Measurements from ENCODE around the gene GLE1. TPM values are rescaled to one million over a fixed set of nuclear protein-coding genes. Genes with fewer than 3 reads are reported as not detected.
"Not testable (repeated sequence)": the region's sequence is repeated elsewhere in the genome, so short reads cannot be mapped to it uniquely, and the experiment has no call there.

GLE1 gene
- polyA plus RNA-seq, 1 experiment = 22.0 TPM

- TF ChIP-seq CTCF (IDR thresholded peaks at IDR 0.05; ENCODE audit: insufficient read depth, low read depth, low read length) = no peak
- Histone ChIP-seq H3K27me3 (ENCODE audit: control insufficient read depth, insufficient read depth, low read length) (no peaks in the 10 kb centered on the region), H3K4me3 (ENCODE audit: low read depth, low read length) (no peak overlapping the region), H3K36me3 (ENCODE audit: control insufficient read depth, insufficient read depth, low read length) (peaks cover 67% of the 10 kb centered on the region)
- POLR2A ChIA-PET = no interaction called here
- CTCF ChIA-PET = interaction anchor here (0.9 kb wide), 1 partner anchor 55 kb away, joined by 3 read pairs; no protein-coding TSS in a partner anchor
- DNase-seq (ENCODE audit: low read depth) = no peak
Measured at GRCh38 chr9:128580731-128581130, 76.2 kb downstream of the GLE1 start.

- POLR2A ChIA-PET; H3K27me3 ChIP-seq (ENCODE audit: control insufficient read depth, insufficient read depth, low read length); CTCF ChIA-PET; DNase-seq (ENCODE audit: low read depth); H3K4me3 ChIP-seq (ENCODE audit: low read depth, low read length): not testable (repeated sequence)
- peaks cover 52% of the 10 kb centered on the region for H3K36me3 ChIP-seq (ENCODE audit: control insufficient read depth, insufficient read depth, low read length)
Measured at GRCh38 chr9:128585155-128585554, 80.6 kb downstream of the GLE1 start.

GRCh38 chr9:128586934-128587333, 82.4 kb downstream of the GLE1 start:
- H3K36me3 ChIP-seq (ENCODE audit: control insufficient read depth, insufficient read depth, low read length) = peaks cover 51% of the 10 kb centered on the region
- H3K4me3 ChIP-seq (ENCODE audit: low read depth, low read length); DNase-seq (ENCODE audit: low read depth); POLR2A ChIA-PET; H3K27me3 ChIP-seq (ENCODE audit: control insufficient read depth, insufficient read depth, low read length); CTCF ChIA-PET: not testable (repeated sequence)

- no peak for TF ChIP-seq CTCF (IDR thresholded peaks at IDR 0.05; ENCODE audit: insufficient read depth, low read depth, low read length)
- no peak overlapping the region for H3K4me3 ChIP-seq (ENCODE audit: low read depth, low read length)
- CTCF ChIA-PET = no interaction called here
- POLR2A ChIA-PET = no interaction called here
- no peaks in the 10 kb centered on the region for H3K27me3 ChIP-seq (ENCODE audit: control insufficient read depth, insufficient read depth, low read length)
- DNase-seq (ENCODE audit: low read depth) = no peak
- H3K36me3 ChIP-seq (ENCODE audit: control insufficient read depth, insufficient read depth, low read length) = peaks cover 49% of the 10 kb centered on the region
Measured at GRCh38 chr9:128587453-128587852, 82.9 kb downstream of the GLE1 start.

- TF ChIP-seq CTCF (IDR thresholded peaks at IDR 0.05; ENCODE audit: insufficient read depth, low read depth, low read length) = no peak
- ChIA-PET CTCF (no interaction called here), POLR2A (no interaction called here)
- Histone ChIP-seq H3K27me3 (ENCODE audit: control insufficient read depth, insufficient read depth, low read length) (no peaks in the 10 kb centered on the region), H3K36me3 (ENCODE audit: control insufficient read depth, insufficient read depth, low read length) (peaks cover 45% of the 10 kb centered on the region), H3K4me3 (ENCODE audit: low read depth, low read length) (no peak overlapping the region)
- DNase-seq (ENCODE audit: low read depth) = no peak
Measured at GRCh38 chr9:128588581-128589233, 84.2 kb downstream of the GLE1 start.

Small RNA genes lying within 50 kb of the gene (small RNA-seq; reads per million reads assigned to genes)
- gene RNU7-171P (ENCODE audit: insufficient read length, low read depth, low replicate concordance) = not detected

Other genes starting within 250 kb of the GLE1 start
- 86.6 and 91.1 TPM in 2 replicates for gene GOLGA2, start 228.7 kb upstream of the GLE1 start, polyA plus RNA-seq (2011; rRNA removed)
- gene SWI5, start 228.4 kb upstream of the GLE1 start, polyA plus RNA-seq (2011; rRNA removed) = 76.4 and 77.4 TPM in 2 replicates
- 20.6 and 25.9 TPM in 2 replicates for gene TRUB2, start 182.3 kb upstream of the GLE1 start, polyA plus RNA-seq (2011; rRNA removed)
- gene COQ4, start 181.9 kb upstream of the GLE1 start, polyA plus RNA-seq (2011; rRNA removed) = 27.3 and 34.6 TPM in 2 replicates
- gene SLC27A4, start 164.2 kb upstream of the GLE1 start, polyA plus RNA-seq (2011; rRNA removed) = 9.3 and 15.2 TPM in 2 replicates
- 68.7 and 95.7 TPM in 2 replicates for gene URM1, start 133.3 kb upstream of the GLE1 start, polyA plus RNA-seq (2011; rRNA removed)
- gene CERCAM, start 83.9 kb upstream of the GLE1 start, polyA plus RNA-seq (2011; rRNA removed) = 193 and 309 TPM in 2 replicates
- 16.3 and 21.5 TPM in 2 replicates for gene ODF2, start 48.7 kb upstream of the GLE1 start, polyA plus RNA-seq (2011; rRNA removed)
- 201 and 317 TPM in 2 replicates for gene SPTAN1, start 47.9 kb downstream of the GLE1 start, polyA plus RNA-seq (2011; rRNA removed)
- gene DYNC2I2, start 152.1 kb downstream of the GLE1 start, polyA plus RNA-seq (2011; rRNA removed) = 22.0 and 50.4 TPM in 2 replicates
- gene SET, start 184.5 kb downstream of the GLE1 start, polyA plus RNA-seq (2011; rRNA removed) = 51.6 and 130 TPM in 2 replicates
- gene PKN3, start 197.8 kb downstream of the GLE1 start, polyA plus RNA-seq (2011; rRNA removed) = 2.8 and 3.4 TPM in 2 replicates
- 41.6 and 60.0 TPM in 2 replicates for gene ZDHHC12, start 219.4 kb downstream of the GLE1 start, polyA plus RNA-seq (2011; rRNA removed)